HFF-Myc (cell line): ENCODE data around the gene KRT6A.

Experiments used
- DNase-seq: peaks from one replicate; pipeline ENCODE4 v3.0.0-alpha.2; 2011; ENCODE audit warnings: low read depth; ENCODE audit errors: extremely low read depth
- H3K4me3 ChIP-seq: replicated peaks from 2 replicates; pipeline ENCODE4 v1.5.1; 2011; ENCODE audit warnings: low read depth, mild to moderate bottlenecking, control low read depth, low read length
- TF ChIP-seq, protein P1 (sequence below): IDR thresholded peaks from 2 replicates; pipeline ENCODE4 v1.5.1; 2012; ENCODE audit warnings: mild to moderate bottlenecking, low read depth, low read length, control low read depth; ENCODE audit errors: missing control alignments

The KRT6A gene

GRCh38 chr12:52441320-52441911 is 51.6 kb downstream of the KRT6A start:
- TF ChIP-seq, protein P1, sequence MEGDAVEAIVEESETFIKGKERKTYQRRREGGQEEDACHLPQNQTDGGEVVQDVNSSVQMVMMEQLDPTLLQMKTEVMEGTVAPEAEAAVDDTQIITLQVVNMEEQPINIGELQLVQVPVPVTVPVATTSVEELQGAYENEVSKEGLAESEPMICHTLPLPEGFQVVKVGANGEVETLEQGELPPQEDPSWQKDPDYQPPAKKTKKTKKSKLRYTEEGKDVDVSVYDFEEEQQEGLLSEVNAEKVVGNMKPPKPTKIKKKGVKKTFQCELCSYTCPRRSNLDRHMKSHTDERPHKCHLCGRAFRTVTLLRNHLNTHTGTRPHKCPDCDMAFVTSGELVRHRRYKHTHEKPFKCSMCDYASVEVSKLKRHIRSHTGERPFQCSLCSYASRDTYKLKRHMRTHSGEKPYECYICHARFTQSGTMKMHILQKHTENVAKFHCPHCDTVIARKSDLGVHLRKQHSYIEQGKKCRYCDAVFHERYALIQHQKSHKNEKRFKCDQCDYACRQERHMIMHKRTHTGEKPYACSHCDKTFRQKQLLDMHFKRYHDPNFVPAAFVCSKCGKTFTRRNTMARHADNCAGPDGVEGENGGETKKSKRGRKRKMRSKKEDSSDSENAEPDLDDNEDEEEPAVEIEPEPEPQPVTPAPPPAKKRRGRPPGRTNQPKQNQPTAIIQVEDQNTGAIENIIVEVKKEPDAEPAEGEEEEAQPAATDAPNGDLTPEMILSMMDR, result no peak
- no peak for DNase-seq
- no peak overlapping the region for H3K4me3 ChIP-seq

- H3K4me3 ChIP-seq, result no peak overlapping the region
- TF ChIP-seq, protein P1, result no peak
- DNase-seq, result no peak
Measured at GRCh38 chr12:52440821-52441319, 52.2 kb downstream of the KRT6A start.

DNA sequence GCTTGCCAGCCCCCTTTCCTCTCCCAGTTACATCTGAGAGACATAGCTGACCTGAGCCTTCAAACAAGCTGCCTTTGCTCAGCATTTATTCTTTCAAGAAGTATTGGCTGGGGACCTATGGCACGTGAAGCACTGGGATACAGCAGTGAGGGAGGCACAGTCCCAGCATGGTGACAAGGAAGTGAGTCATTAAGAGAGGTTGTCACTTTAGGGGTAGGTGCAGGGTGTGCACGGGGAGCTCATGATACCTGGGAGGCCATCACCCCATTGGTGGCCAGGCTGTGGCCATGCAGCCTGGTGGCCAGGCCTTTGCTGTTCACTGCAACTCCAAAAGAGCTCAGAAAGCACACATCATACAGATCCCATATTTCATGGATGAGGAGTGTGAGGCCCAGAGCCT is 53.2 kb downstream of the KRT6A start:
- TF ChIP-seq, protein P1, result no peak
- H3K4me3 ChIP-seq, result no peak overlapping the region
- no peak for DNase-seq

DNA sequence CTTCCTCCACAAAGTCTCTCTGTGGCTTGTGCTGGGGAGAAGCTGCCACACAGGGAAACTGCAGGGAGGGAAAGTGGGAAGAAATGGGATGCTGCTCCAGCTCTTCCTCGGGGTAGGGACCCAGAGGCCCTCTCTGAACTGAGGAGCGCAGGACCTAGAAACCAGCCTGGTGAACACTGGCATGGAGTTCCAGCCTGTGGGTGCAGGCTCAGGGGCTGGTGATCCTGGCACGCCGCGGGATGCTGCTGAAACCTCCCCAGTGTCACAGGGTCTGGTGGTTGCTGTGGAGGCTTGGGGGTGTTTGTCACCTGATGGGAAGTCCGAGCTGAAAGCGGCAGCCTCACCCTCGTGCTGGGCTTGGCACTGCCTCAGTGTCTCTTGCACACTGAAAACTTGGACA is 53.6 kb downstream of the KRT6A start:
- no peak overlapping the region for H3K4me3 ChIP-seq
- TF ChIP-seq, protein P1, result no peak

DNA sequence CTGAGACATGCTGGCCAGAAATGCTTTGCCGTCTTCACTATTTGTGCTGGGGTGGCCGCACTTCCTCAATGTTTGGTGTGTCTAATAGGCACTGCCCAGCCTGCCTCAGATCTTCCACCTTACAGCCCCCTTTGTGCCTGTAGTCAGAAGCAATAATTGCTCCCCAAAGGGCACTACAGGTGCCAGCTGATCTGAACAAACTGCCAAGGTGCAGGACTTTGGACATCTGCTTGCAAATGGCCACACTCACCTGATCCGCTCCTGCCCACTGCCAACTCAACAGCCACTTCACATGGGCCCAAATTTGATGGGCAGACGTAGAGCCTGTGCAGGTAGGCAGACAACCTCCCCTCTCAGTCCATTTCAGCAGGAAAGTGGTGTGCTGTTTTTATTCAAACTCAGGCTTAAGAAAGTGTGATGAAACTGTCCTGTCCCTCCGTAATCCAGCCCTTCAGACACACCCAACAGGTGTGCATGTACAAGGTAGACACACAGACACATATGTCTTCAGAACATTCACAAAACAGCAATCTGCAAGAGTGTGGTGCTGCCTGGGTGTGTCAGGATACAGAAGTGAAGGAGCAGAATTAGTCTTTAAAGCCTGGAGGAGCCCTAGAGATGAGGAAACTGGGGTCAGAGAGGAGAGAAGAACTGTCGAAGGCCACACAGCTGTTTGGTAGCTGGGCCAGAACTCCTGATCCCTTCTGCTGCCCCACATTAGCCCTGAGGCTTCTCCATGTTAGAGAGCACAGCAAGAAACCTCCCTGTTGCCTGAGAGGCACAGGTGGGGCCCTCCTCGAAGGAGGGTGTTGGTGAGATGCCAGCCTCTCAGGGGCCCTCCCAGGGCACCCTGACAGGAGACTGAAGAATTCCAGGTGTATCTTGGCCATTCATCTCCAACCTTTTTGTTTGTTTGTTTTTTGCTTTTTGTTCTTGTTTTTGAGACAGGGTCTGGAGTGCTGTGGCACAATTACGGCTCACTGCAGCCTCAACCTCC is 54.5 kb downstream of the KRT6A start:
- H3K4me3 ChIP-seq, result no peak overlapping the region
- no peak for DNase-seq
- TF ChIP-seq, protein P1, result no peak

More for the DNA sequence above, 53.6 kb downstream of the KRT6A start:
- no peak for DNase-seq

GRCh38 chr12:52437508-52437907 is 55.5 kb downstream of the KRT6A start:
- TF ChIP-seq, protein P1, result no peak
- DNase-seq, result no peak
- H3K4me3 ChIP-seq, result no peak overlapping the region
